ENCODE data around the gene MAP3K5.
"Not testable (repeated sequence)": the region's sequence is repeated elsewhere in the genome, so short reads cannot be mapped to it uniquely, and the experiment has no call there.

Gene MAP3K5

GRCh38 chr6:136598048-136598447, 194.2 kb downstream of the MAP3K5 start:
- no peak for DNase-seq

- DNase-seq, result no peak
Measured at GRCh38 chr6:136594671-136595070, 197.6 kb downstream of the MAP3K5 start.

DNA sequence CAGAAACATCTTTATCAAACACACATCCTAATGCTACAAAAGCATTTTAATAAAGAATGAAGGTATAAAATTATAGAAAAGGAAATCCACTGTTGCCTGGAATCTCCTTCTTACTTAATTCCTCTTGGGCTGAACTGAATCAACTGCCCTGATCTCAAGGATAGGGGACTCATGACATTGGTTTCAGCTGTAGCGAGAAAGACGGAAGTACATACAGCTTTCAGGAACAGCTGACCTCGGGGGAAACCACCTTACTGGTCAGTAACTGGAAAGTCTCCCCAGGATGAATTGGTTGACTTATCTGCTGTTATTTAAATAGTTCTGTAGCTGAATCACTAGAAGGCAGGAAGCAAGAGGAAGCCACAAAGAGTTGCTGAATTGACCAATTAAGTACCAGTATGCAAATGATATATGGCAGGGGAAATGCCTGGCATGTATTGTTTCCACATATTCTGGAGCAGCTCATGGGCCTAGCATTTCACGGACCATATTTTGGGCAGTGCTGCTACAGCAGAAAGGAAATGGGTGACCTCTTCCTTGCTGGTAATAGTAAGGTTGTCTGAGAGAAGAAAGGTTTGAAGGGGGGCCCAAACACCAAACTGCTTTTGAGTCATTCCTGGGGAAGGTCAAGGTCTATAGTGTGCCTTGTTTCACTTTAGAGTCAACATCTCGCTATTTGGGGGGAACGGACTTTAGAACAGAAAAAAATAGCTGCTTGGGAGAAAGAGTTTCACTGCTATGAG, 198.4 kb downstream of the MAP3K5 start:
- no peak for DNase-seq

DNA sequence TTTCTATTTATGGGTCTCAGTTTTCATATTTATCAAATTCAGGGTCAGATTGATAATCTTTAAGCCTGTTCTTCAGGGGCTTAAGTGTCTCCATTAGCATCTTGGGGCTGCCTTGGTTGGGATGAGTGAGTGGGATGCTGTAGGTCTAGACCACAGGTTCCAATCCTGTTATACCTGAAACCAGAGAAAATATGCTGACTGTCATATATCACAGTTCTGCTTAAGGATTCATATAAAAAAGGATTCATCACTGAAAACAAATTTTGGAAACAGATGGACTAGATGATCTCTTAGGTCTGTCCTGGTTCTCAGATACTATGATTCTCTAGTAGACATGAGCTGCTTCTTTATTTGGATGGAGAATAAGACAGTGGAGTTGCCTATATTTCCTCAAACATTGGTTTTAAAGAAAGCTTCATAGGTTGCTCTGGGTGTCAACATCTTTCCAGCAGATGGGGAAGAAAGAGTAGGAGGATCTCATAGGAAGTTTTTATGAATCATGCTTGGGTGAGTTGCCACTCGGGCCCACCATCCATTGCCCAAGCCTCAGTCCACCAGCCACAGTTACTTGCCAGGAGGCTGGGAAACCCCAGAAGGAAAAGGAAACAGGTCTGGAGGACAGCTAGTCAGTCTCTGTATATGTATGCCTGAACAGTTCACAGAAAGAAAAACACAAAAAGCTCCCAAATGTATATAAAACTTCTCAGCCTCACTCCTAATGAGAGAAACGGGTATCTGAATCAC, 199.2 kb downstream of the MAP3K5 start:
- no peak for DNase-seq

- no peak for DNase-seq
Measured at GRCh38 chr6:136591617-136592016, 200.7 kb downstream of the MAP3K5 start.

DNA sequence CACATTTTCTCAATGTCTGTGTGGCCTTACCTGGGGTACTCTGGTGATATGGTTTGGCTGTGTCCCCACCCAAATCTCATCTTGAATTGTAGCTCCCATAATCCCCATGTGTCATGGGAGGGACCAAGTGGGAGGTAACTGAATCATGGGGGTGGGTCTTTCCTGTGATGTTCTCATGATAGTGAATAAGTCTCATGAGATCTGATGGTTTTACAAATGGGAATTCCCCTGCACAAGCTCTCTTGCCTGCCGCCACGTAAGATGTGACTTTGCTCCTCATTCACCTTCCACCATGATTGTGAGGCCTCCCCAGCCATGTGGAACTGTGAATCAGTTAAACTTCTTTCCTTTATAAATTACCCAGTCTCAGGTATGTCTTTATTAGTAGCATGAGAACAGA, 201.4 kb downstream of the MAP3K5 start:
- not testable (repeated sequence) for DNase-seq

DNA sequence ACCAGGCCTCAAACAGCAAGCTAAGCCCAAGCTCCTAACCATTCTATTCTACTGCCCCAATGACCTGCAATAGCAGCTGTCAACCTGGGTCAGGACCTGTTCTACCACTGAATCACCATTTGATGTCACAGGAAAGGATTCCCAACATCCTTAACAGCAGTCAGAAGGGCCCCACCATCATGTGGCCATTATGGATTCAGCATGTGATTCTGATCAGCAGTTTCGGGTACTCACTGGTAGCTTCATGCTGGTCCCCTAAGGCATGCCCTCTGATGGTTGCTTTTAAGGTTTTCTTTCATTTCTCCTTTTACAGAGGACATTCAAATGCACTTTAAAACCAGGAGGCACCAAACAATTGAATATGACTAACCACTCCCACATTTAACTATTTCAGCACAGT, 204.8 kb downstream of the MAP3K5 start:
- DNase-seq, result no peak

- no peak for DNase-seq
Measured at GRCh38 chr6:136586295-136586694, 206.0 kb downstream of the MAP3K5 start.

GRCh38 chr6:136585523-136585922, 206.8 kb downstream of the MAP3K5 start:
- not testable (repeated sequence) for DNase-seq

DNA sequence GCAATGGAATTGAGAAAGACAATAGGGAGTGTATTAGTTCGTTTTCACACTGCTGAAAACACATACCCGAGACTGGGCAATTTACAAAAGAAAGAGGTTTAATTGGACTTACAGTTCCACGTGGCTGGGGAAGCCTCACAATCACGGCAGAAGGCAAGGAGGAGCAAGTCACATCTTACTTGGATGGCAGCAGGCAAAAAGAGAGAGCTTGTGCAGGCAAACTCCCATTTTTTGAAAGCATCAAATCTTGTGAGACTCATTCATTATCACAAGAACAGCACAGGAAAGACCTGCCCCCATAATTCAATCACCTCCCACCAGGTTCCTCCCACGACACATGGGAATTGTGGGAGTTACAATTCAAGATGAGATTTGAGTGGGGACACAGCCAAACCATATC, 208.0 kb downstream of the MAP3K5 start:
- DNase-seq, result not testable (repeated sequence)

- DNase-seq, result no peak
Measured at GRCh38 chr6:136582711-136583471, 209.4 kb downstream of the MAP3K5 start.

DNA sequence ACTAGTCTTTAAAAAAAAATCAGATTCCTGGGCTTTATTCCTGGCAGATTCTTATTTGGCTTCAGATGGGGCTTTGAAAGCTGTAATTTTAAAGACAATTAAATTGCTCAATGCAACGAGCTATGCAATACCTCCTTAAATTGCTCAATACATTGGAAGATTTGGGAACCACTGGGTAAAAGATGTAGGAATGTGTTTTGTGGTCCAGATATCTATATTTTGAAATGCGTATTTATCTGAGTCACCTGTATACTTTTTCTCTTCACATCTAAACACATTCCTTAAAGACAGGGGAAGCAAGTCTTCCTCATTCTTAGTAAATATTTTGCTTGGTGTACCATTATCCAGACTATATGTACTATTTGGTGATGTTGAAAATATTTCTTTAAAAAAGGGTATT, 212.5 kb downstream of the MAP3K5 start:
- no peak for DNase-seq

DNA sequence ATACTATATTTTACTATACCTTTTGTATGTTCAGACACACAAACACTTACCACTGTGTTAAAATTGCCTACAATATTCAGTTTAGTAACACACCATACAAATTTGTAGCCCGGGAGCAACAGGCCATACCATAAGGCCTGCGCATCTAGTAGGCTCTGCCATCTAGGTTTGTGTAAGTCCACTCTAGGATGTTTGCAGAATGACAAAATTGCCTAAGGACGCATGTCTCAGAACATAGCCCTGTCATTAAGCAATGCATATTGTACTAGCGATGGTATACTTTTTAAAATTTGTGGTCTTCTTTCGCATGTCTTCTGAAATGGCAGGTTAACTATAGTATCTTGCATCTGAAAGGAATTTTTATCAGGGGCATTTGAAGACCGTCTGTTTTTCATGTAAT, 215.5 kb downstream of the MAP3K5 start:
- DNase-seq, result no peak

- DNase-seq, result no peak
Measured at GRCh38 chr6:136571496-136571895, 220.8 kb downstream of the MAP3K5 start.

- DNase-seq, result no peak
Measured at GRCh38 chr6:136571065-136571464, 221.2 kb downstream of the MAP3K5 start.

GRCh38 chr6:136568129-136568528, 224.1 kb downstream of the MAP3K5 start:
- no peak for DNase-seq

GRCh38 chr6:136567688-136568087, 224.6 kb downstream of the MAP3K5 start:
- DNase-seq, result no peak

- DNase-seq, result no peak
Measured at GRCh38 chr6:136566851-136567250, 225.4 kb downstream of the MAP3K5 start.

GRCh38 chr6:136566007-136566487, 226.2 kb downstream of the MAP3K5 start:
- DNase-seq, result no peak

DNA sequence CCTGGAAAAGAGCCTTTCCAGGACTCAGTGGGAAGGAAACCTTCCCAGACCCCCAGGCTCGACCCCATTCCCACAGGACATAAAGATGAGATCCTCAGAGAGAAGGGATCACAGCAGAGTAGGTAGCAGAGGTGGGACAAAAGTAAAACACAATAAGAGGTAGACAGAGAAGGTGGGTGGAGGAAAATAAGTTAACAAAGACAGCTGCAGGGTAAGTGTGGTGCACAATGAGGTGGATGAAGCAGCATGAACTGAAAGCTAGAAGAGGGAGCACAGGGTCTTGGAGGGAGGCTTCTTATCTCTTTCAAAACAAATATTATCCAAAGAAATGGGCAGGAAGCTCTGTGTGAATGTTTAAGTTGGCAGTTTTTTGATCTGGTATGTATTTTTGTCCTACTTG, 228.1 kb downstream of the MAP3K5 start:
- no peak for DNase-seq

- DNase-seq, result no peak
Measured at GRCh38 chr6:136563386-136564152, 228.7 kb downstream of the MAP3K5 start.

- no peak for DNase-seq
Measured at GRCh38 chr6:136562211-136562610, 230.1 kb downstream of the MAP3K5 start.

All from activated CD8-positive, alpha-beta memory T cell treated with anti-CD3 and anti-CD28 coated beads, Interleukin-2, amount 50 U/mL, for 4 hours (primary cell).